OCI-LY3 (cell line): Measurements from ENCODE around the gene MSH4.

ENCODE experiments used
- H2AFZ ChIP-seq: fragments of 200-600, 300-600 bp; shearing (Covaris generic); 2 replicates; pipeline ENCODE4 v1.6.0; 2014; ENCODE audit warnings: antibody characterized with exemption, low read depth, low read length
- H3K27ac ChIP-seq: fragments of 200-600, 300-600 bp; sonication (generic); 2 replicates; pipeline ENCODE4 v1.5.1; 2014; ENCODE audit warnings: mild to moderate bottlenecking, low read length, moderate library complexity, mixed read lengths
- H3K27me3 ChIP-seq: fragments of 200-600, 300-600 bp; sonication (generic); 2 replicates; pipeline ENCODE4 v1.6.1; 2014; ENCODE audit warnings: low read depth, low read length, mixed read lengths
- H3K36me3 ChIP-seq: fragments of 200-600, 300-600 bp; sonication (generic); replicated peaks from 2 replicates; pipeline ENCODE3; 2014; ENCODE audit warnings: low read depth, low read length, mixed read lengths
- H3K4me1 ChIP-seq: fragments of 300-600, 200-600 bp; sonication (generic); 2 replicates; pipeline ENCODE4 v1.6.1; 2014; ENCODE audit warnings: low read length, mixed read lengths
- H3K4me2 ChIP-seq: fragments of 200-600, 300-600 bp; sonication (generic); 2 replicates; pipeline ENCODE4 v1.6.1; 2014; ENCODE audit warnings: low read length, mixed read lengths
- H3K4me3 ChIP-seq: fragments of 300-600, 200-600 bp; sonication (generic); 2 replicates; pipeline ENCODE4 v1.5.1; 2014; ENCODE audit warnings: antibody characterized with exemption, mild to moderate bottlenecking, low read length, moderate library complexity
- H3K79me2 ChIP-seq: fragments of 300-600, 200-600 bp; shearing (Covaris generic); 2 replicates; pipeline ENCODE4 v1.6.1; 2014; ENCODE audit warnings: mild to moderate bottlenecking, low read length, mixed read lengths
- H3K9ac ChIP-seq: fragments of 300-600, 200-600 bp; shearing (Covaris generic); 2 replicates; pipeline ENCODE4 v1.6.0; 2014; ENCODE audit warnings: mild to moderate bottlenecking, low read length, moderate library complexity
- H3K9me3 ChIP-seq: fragments of 200-600, 300-600 bp; shearing (Covaris generic); 2 replicates; pipeline ENCODE4 v1.6.1; 2014; ENCODE audit warnings: low read length, mixed read lengths; ENCODE audit not compliant: insufficient read depth
- H4K20me1 ChIP-seq: fragments of 200-600, 300-600 bp; sonication (generic); 2 replicates; pipeline ENCODE4 v1.6.1; 2016; ENCODE audit warnings: low read length, mixed read lengths; ENCODE audit not compliant: insufficient read depth
- EZH2phosphoT487 ChIP-seq: fragments of 200-600 bp; shearing (Covaris generic); IDR thresholded peaks from 2 replicates; pipeline ENCODE4 v1.6.1; 2018; ENCODE audit warnings: antibody characterized with exemption, mixed run types, low read depth
- TF ChIP-seq, protein P1 (sequence below): fragments of 200-600, 300-600 bp; sonication (generic); IDR thresholded peaks from 2 replicates; pipeline ENCODE4 v1.5.1; 2014; ENCODE audit warnings: antibody characterized with exemption, low read length, low read depth

MSH4 gene

DNA sequence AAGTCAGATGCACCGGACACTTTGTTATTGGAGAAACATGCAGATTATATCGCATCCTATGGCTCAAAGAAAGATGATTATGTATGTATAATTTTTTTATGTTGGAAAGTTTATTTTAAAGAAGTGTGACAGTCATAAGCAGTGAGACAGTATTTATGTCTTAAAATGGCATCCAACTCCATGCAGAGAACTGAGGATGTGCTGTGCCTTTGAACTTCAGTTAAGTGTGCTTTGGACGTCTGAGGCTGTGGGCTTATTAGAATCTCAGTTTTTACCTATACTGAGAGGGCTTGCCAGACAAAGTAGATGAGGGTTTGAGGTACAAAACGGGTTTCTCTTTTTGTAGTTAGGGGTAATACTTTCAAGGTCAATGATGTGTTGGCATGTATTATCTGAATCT, 9.2 kb upstream of the MSH4 start:
- peaks cover 49% of the 10 kb centered on the region for H4K20me1 ChIP-seq
- H3K36me3 ChIP-seq: peaks cover 53% of the 10 kb centered on the region

GRCh38 chr1:75789988-75790387, 6.7 kb upstream of the MSH4 start:
- Histone ChIP-seq H3K9ac (no peak overlapping the region), H3K27ac (no peak overlapping the region)

More for the DNA sequence above, 9.2 kb upstream of the MSH4 start:
- Histone ChIP-seq H3K4me3 (peak overlapping the region; percentile 92), H3K27ac (peak overlapping the region; percentile 98), H3K9me3 (no peaks in the 10 kb centered on the region), H3K27me3 (no peaks in the 10 kb centered on the region), H3K4me1 (peaks cover 20% of the 10 kb centered on the region), H3K9ac (peak overlapping the region; percentile 99), H3K79me2 (peaks cover 72% of the 10 kb centered on the region), H3K4me2 (peak overlapping the region; percentile 99), H2AFZ (no peak overlapping the region)
- no peak for TF ChIP-seq EZH2phosphoT487
- TF ChIP-seq, protein P1, sequence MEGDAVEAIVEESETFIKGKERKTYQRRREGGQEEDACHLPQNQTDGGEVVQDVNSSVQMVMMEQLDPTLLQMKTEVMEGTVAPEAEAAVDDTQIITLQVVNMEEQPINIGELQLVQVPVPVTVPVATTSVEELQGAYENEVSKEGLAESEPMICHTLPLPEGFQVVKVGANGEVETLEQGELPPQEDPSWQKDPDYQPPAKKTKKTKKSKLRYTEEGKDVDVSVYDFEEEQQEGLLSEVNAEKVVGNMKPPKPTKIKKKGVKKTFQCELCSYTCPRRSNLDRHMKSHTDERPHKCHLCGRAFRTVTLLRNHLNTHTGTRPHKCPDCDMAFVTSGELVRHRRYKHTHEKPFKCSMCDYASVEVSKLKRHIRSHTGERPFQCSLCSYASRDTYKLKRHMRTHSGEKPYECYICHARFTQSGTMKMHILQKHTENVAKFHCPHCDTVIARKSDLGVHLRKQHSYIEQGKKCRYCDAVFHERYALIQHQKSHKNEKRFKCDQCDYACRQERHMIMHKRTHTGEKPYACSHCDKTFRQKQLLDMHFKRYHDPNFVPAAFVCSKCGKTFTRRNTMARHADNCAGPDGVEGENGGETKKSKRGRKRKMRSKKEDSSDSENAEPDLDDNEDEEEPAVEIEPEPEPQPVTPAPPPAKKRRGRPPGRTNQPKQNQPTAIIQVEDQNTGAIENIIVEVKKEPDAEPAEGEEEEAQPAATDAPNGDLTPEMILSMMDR: no peak

GRCh38 chr1:75791022-75791421, 5.7 kb upstream of the MSH4 start:
- Histone ChIP-seq H2AFZ (no peak overlapping the region), H3K36me3 (peaks cover 73% of the 10 kb centered on the region), H3K27me3 (no peaks in the 10 kb centered on the region), H4K20me1 (peaks cover 57% of the 10 kb centered on the region), H3K27ac (no peak overlapping the region), H3K9ac (no peak overlapping the region), H3K4me1 (peaks cover 20% of the 10 kb centered on the region), H3K9me3 (no peaks in the 10 kb centered on the region), H3K79me2 (peaks cover 72% of the 10 kb centered on the region), H3K4me3 (no peak overlapping the region), H3K4me2 (no peak overlapping the region)
- TF ChIP-seq, protein P1: no peak
- no peak for TF ChIP-seq EZH2phosphoT487

More at GRCh38 chr1:75789988-75790387, 6.7 kb upstream of the MSH4 start:
- Histone ChIP-seq H3K36me3 (peaks cover 67% of the 10 kb centered on the region), H2AFZ (no peak overlapping the region), H4K20me1 (peaks cover 55% of the 10 kb centered on the region), H3K79me2 (peaks cover 79% of the 10 kb centered on the region), H3K4me1 (peaks cover 20% of the 10 kb centered on the region), H3K9me3 (no peaks in the 10 kb centered on the region), H3K27me3 (no peaks in the 10 kb centered on the region), H3K4me3 (no peak overlapping the region), H3K4me2 (peak overlapping the region; percentile 99)
- TF ChIP-seq, protein P1: no peak
- TF ChIP-seq EZH2phosphoT487: no peak

DNA sequence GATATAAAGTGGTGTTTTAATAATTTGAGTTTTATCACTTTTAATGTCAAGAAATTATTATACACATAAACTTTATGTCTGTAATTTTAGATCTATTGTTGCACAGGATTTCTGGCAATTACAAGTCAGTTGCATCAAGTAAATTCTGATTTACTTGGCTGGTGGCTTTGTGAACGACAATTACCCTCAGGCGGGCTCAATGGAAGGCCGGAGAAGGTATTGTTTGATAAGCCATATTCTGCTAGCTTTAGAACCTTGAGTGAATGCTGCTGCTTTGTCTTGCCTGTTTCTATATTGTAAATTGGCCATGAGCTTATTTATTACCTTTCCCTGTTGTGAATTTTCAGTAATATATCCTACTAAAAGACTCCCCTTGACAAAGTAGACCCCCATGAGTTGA, 4.6 kb upstream of the MSH4 start:
- Histone ChIP-seq H3K79me2 (peaks cover 61% of the 10 kb centered on the region), H3K4me2 (no peak overlapping the region), H3K9ac (no peak overlapping the region), H3K4me1 (peaks cover 20% of the 10 kb centered on the region), H4K20me1 (peaks cover 55% of the 10 kb centered on the region), H3K4me3 (no peak overlapping the region), H2AFZ (no peak overlapping the region), H3K27me3 (no peaks in the 10 kb centered on the region), H3K36me3 (peaks cover 75% of the 10 kb centered on the region), H3K9me3 (no peaks in the 10 kb centered on the region), H3K27ac (no peak overlapping the region)
- no peak for TF ChIP-seq EZH2phosphoT487
- TF ChIP-seq, protein P1: no peak
